ENCODE data around the gene OTUD1. TPM values are rescaled to one million over a fixed set of nuclear protein-coding genes. Genes with fewer than 3 reads are reported as not detected.

OTUD1 gene
- total and polyA plus RNA-seq, 10 of the 15 experiments (the other 5 are each of a cell fraction or from before 2014, with no cell fraction given), result 0.18 to 1.6 (median 0.63) TPM; not detected in 1

DNA sequence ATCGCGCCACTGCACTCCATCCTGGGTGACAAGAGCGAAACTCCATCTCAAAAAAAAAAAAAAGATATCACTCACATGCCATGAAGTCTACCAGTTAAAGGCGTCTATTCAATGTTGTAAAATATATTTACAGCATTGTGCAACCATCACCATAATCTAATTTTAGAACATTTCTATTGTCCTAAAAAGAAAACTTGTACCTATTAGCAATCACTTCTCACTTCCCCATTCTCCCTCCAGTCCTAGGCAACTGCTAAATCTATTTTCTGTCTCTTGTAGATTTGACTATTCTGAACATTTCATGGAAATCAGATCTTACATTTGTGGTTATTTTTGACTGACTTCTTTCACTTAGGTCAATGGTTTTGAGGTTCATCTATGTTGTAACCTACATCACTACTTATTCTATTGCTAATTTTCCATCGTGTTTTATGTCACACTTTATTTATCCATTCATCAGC, 25.2 kb upstream of the OTUD1 start:
- peak; percentile 83 for FAIRE-seq
- Histone ChIP-seq H3K79me2 (ENCODE audit: control insufficient read depth, insufficient read depth, low read length) (no peaks in the 10 kb centered on the region), H3K4me3 (peak overlapping the region; percentile 22; the same call in 1 of the 2 replicates), H3K36me3 (ENCODE audit: control insufficient read depth in 2 of 2, insufficient read depth in 2 of 2, low read length in 1 of 2) (no peaks in the 10 kb centered on the region), H3K27ac (ENCODE audit: control insufficient read depth, insufficient read depth) (no peak overlapping the region; the same call in 1 of the 2 replicates), H3K27me3 (replicated peaks in 1 of 2; ENCODE audit: control insufficient read depth in 2 of 2, insufficient read depth in 2 of 2, low read length in 1 of 2) (no peaks in the 10 kb centered on the region), H3K4me1 (ENCODE audit: control insufficient read depth, insufficient read depth, low read length) (peaks cover 18% of the 10 kb centered on the region), H3K9ac (ENCODE audit: control insufficient read depth, insufficient read depth, low read length) (no peak overlapping the region), H2AFZ (ENCODE audit: control insufficient read depth, low read depth, low read length) (no peak overlapping the region), H4K20me1 (ENCODE audit: control insufficient read depth, insufficient read depth) (no peaks in the 10 kb centered on the region), H3K4me2 (ENCODE audit: control insufficient read depth, insufficient read depth) (peak overlapping the region; percentile 71), H3K9me3 (replicated peaks; ENCODE audit: control insufficient read depth, insufficient read depth, low read length) (no peaks in the 10 kb centered on the region)
- ChIA-PET CTCF (no interaction called here), POLR2A (no interaction called here), SMC1A (ENCODE audit: uncharacterized antibody, unreplicated experiment) (no interaction called here), RAD21 (ENCODE audit: unreplicated experiment) (no interaction called here)
- peak; percentile 91 for ATAC-seq
- intact Hi-C loops (cut with micrococcal nuclease; ENCODE audit: unreplicated experiment) (no loop called here), in situ Hi-C loops (cut with MboI) (no loop called here)
- 0% methylated on average over 5 of the region's 5 CpGs for WGBS (ENCODE audit: insufficient coverage, insufficient replicate concordance, low lambda C conversion rate, missing lambda C conversion rate)
- DNase-seq (ENCODE audit: low read depth, low spot score), result peak; percentile 54
- no TSS peak for BruUV-seq (replicated peaks)
- TF ChIP-seq EZH2 (IDR thresholded peaks at IDR 0.05; ENCODE audit: borderline replicate concordance, control insufficient read depth, low read depth, low read length), result no peak
- TF ChIP-seq TBL1XR1 (IDR thresholded peaks at IDR 0.05; ENCODE audit: low read depth, low read length), result peak; percentile 36; the same call in 1 of the 2 replicates
- peak; percentile 88 for TF ChIP-seq RUNX3 (IDR thresholded peaks at IDR 0.05; ENCODE audit: low read length)
- TF ChIP-seq, protein P1, sequence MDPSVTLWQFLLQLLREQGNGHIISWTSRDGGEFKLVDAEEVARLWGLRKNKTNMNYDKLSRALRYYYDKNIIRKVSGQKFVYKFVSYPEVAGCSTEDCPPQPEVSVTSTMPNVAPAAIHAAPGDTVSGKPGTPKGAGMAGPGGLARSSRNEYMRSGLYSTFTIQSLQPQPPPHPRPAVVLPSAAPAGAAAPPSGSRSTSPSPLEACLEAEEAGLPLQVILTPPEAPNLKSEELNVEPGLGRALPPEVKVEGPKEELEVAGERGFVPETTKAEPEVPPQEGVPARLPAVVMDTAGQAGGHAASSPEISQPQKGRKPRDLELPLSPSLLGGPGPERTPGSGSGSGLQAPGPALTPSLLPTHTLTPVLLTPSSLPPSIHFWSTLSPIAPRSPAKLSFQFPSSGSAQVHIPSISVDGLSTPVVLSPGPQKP (IDR thresholded peaks at IDR 0.05; ENCODE audit: low read depth, low read length), result no peak
- TF ChIP-seq MEF2A (IDR thresholded peaks at IDR 0.05; ENCODE audit: insufficient read depth, low read depth, low read length), result peak; percentile 96
- TF ChIP-seq SREBF1 (IDR thresholded peaks at IDR 0.05; ENCODE audit: low read length), result 0 out of 2 replicates have a peak, but pooled peaks have one; percentile 38
- peak; percentile 67; the same call in 1 of the 2 replicates for TF ChIP-seq ZBED1 (IDR thresholded peaks at IDR 0.05; ENCODE audit: borderline replicate concordance)
- no peak for TF ChIP-seq TAF1 (IDR thresholded peaks at IDR 0.05; ENCODE audit: borderline replicate concordance, low read depth, low read length)
- TF ChIP-seq, protein P2, sequence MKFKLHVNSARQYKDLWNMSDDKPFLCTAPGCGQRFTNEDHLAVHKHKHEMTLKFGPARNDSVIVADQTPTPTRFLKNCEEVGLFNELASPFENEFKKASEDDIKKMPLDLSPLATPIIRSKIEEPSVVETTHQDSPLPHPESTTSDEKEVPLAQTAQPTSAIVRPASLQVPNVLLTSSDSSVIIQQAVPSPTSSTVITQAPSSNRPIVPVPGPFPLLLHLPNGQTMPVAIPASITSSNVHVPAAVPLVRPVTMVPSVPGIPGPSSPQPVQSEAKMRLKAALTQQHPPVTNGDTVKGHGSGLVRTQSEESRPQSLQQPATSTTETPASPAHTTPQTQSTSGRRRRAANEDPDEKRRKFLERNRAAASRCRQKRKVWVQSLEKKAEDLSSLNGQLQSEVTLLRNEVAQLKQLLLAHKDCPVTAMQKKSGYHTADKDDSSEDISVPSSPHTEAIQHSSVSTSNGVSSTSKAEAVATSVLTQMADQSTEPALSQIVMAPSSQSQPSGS (IDR thresholded peaks at IDR 0.05; ENCODE audit: low read length), result peak; percentile 71
- peak; percentile 82; the same call in 1 of the 2 replicates for TF ChIP-seq NFIC (IDR thresholded peaks at IDR 0.05; ENCODE audit: low read depth, low read length)
- peak; percentile 48; the same call in 1 of the 2 replicates for TF ChIP-seq IRF4 (IDR thresholded peaks at IDR 0.05; ENCODE audit: low read depth, low read length)
- TF ChIP-seq EED (IDR thresholded peaks at IDR 0.05; ENCODE audit: low read depth), result 0 out of 2 replicates have a peak, but pooled peaks have one; percentile 28
- peak; percentile 54 to 63; a peak in 3 of 4 replicates for TF ChIP-seq IKZF2 (IDR thresholded peaks at IDR 0.05)
- TF ChIP-seq ETV6 (conservative IDR thresholded peaks at IDR 0.05 in 1 of 2, IDR thresholded peaks at IDR 0.05 in 1 of 2; ENCODE audit: borderline replicate concordance in 1 of 2, low read depth in 1 of 2), result peak in 1 of 2 experiments; percentile 39; a peak in 1 of 4 replicates
- TF ChIP-seq JUNB (IDR thresholded peaks at IDR 0.05), result peak; percentile 69
- TF ChIP-seq SMC3 (IDR thresholded peaks at IDR 0.05; ENCODE audit: borderline replicate concordance, low read length), result no peak
- TF ChIP-seq, protein P3, sequence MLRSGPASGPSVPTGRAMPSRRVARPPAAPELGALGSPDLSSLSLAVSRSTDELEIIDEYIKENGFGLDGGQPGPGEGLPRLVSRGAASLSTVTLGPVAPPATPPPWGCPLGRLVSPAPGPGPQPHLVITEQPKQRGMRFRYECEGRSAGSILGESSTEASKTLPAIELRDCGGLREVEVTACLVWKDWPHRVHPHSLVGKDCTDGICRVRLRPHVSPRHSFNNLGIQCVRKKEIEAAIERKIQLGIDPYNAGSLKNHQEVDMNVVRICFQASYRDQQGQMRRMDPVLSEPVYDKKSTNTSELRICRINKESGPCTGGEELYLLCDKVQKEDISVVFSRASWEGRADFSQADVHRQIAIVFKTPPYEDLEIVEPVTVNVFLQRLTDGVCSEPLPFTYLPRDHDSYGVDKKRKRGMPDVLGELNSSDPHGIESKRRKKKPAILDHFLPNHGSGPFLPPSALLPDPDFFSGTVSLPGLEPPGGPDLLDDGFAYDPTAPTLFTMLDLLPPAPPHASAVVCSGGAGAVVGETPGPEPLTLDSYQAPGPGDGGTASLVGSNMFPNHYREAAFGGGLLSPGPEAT (IDR thresholded peaks at IDR 0.05; ENCODE audit: low read depth), result no peak
- TF ChIP-seq ZNF24 (IDR thresholded peaks at IDR 0.05), result no peak
- TF ChIP-seq, protein P4, sequence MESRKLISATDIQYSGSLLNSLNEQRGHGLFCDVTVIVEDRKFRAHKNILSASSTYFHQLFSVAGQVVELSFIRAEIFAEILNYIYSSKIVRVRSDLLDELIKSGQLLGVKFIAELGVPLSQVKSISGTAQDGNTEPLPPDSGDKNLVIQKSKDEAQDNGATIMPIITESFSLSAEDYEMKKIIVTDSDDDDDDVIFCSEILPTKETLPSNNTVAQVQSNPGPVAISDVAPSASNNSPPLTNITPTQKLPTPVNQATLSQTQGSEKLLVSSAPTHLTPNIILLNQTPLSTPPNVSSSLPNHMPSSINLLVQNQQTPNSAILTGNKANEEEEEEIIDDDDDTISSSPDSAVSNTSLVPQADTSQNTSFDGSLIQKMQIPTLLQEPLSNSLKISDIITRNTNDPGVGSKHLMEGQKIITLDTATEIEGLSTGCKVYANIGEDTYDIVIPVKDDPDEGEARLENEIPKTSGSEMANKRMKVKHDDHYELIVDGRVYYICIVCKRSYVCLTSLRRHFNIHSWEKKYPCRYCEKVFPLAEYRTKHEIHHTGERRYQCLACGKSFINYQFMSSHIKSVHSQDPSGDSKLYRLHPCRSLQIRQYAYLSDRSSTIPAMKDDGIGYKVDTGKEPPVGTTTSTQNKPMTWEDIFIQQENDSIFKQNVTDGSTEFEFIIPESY (IDR thresholded peaks at IDR 0.05), result no peak
- TF ChIP-seq ZNF384 (IDR thresholded peaks at IDR 0.05; ENCODE audit: borderline replicate concordance, low read depth, low read length), result no peak

Data from GM12878 (cell line).